SK-N-MC (cell line): ENCODE results near the gene GPATCH8.

Experiments
- EZH2 ChIP-seq: fragments of 200-600 bp; sonication (generic); IDR thresholded peaks from one replicate; pipeline ENCODE4 v1.6.1; 2017; ENCODE audit warnings: antibody characterized with exemption
- POLR2AphosphoS5 ChIP-seq: IDR thresholded peaks from 2 replicates; pipeline ENCODE4 v1.6.1; 2012; ENCODE audit warnings: mild to moderate bottlenecking, low read depth, low read length, borderline replicate concordance

DNA sequence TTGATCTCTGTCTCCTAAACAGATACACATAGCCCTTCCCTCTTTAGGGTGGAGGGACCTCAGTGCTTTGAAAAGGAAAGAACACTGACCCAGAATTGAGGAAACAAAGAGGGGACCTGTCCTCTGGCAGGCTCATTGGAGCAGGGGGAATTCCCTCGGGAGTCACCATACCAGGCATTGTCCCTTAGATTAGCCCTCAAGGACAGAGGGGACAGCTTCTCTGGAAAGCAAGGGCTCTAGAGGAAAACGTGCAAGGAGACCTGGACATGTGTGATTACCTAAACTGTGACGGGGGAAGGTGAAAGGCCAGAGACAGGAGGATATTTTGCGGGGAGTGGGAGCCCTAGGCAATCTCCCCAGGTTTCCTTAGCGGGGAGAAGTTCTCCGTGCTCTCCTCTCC lies 46.5 kb upstream of the GPATCH8 start:
- TF ChIP-seq EZH2 (no peak), POLR2AphosphoS5 (no peak)
